MCF 10A (cell line): ENCODE results near the gene CCL11. TPM values are rescaled to one million over a fixed set of nuclear protein-coding genes. Genes with fewer than 3 reads are reported as not detected.

ENCODE experiments used
- BruUV-seq: library from RNA; stranded (reverse); fragments of 400-500 nt; replicated peaks from 2 replicates; lab custom pipeline; 2021; lab: Mats Ljungman, UMichigan
- CTCF ChIA-PET: fragments of 300-600 bp; sonication (Branson Sonifier 250); formaldehyde crosslinking; extraction: SDS; loops from one replicate; lab custom pipeline; 2021; ENCODE audit warnings: antibody characterized with exemption, inconsistent platforms; lab: Yijun Ruan, JAX
- POLR2A ChIA-PET: fragments of 300-600, 350-650 bp; sonication (Branson Sonifier 250); formaldehyde crosslinking; extraction: SDS; loops from one replicate; lab custom pipeline; 2020; ENCODE audit warnings: antibody characterized with exemption, inconsistent platforms; lab: Yijun Ruan, JAX
- DNase-seq: peaks from one replicate; pipeline ENCODE4 v3.0.0-alpha.2; 2018; ENCODE audit not compliant: unreplicated experiment
- H3K27ac Mint-ChIP-seq: one replicate; pipeline ENCODE4 v1.8.0; 2022; ENCODE audit warnings: mild to moderate bottlenecking, low read depth, mixed read lengths; ENCODE audit not compliant: unreplicated experiment
- H3K27me3 Mint-ChIP-seq: one replicate; pipeline ENCODE4 v1.8.0; 2022; ENCODE audit warnings: mixed read lengths; ENCODE audit not compliant: insufficient read depth, unreplicated experiment
- H3K36me3 Mint-ChIP-seq: one replicate; pipeline ENCODE4 v1.8.0; 2022; ENCODE audit warnings: mild to moderate bottlenecking, moderate library complexity, mixed read lengths; ENCODE audit not compliant: insufficient read depth, unreplicated experiment
- H3K4me1 Mint-ChIP-seq: one replicate; pipeline ENCODE4 v1.8.0; 2022; ENCODE audit warnings: mixed read lengths; ENCODE audit not compliant: insufficient read depth, unreplicated experiment
- H3K4me3 Mint-ChIP-seq: one replicate; pipeline ENCODE4 v1.8.0; 2022; ENCODE audit warnings: mild to moderate bottlenecking, moderate library complexity, mixed read lengths; ENCODE audit not compliant: unreplicated experiment
- H3K9me3 Mint-ChIP-seq: one replicate; pipeline ENCODE4 v1.8.0; 2022; ENCODE audit warnings: mixed read lengths; ENCODE audit not compliant: unreplicated experiment
- intact Hi-C: fragments of 100-400 bp; cut with micrococcal nuclease; formaldehyde crosslinking; loops from 2 replicates; pipeline ENCODE4 v1.14.1; 2022
- total RNA-seq: library from RNA; stranded (reverse); gene quantifications from 2 replicates; pipeline ENCODE4 v1.2.3, GENCODE V29; 2022
- TF ChIP-seq, protein P1 (sequence below): fragments of 200-600 bp; IDR thresholded peaks from one replicate; pipeline ENCODE4 v1.8.0; 2022; ENCODE audit warnings: antibody characterized with exemption, mild to moderate bottlenecking; ENCODE audit not compliant: unreplicated experiment

CCL11 gene
- total RNA-seq, 1 experiment from 2014 or later: not detected

DNA sequence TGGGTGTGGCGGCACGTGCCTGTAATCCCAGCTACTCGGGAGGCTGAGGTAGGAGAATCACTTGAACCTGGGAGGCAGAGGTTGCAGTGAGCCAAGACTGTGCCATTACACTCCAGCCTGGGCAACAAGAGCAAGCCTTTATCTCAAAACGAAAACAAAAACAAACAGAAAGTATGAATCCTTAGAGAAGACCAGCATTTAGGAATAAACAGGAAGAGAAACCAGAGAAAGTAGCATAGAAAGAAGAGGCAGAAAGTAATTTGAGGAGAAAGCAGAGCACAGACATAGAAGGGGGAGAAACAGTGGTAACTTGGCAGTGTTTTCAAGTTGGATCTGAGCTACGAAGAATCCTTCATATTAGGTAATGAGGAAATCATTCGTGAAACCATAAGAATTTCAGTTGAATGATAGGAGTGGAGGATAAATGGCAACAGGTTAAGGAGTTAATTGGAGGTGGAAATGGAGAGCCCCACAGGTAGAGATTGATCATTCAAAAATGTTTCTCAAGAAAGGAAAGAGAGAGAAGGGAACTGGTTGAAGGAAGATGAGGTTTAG, 40.1 kb upstream of the CCL11 start:
- Mint-ChIP-seq H3K27me3 (no peaks in the 10 kb centered on the region), H3K36me3 (no peaks in the 10 kb centered on the region)
- BruUV-seq: no TSS peak

DNA sequence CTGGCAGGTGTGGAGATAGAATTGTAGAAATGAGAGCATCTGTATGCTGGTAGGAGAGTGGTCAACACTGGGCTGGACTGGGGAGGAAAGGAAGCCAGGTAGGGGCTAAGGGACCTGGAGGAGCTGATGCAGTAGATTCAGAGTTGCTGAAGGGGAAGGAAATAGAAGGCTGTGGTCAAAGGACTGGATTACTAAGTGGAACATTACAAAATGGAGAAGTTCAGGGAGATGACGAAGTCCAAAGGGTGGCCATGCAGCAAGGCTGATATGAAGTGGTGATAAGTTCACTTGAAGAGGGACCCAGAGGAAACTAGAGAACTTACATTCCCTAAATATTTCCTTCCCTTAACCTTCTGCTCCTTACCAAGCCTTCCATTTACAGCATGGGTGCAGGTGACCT, 39.1 kb upstream of the CCL11 start:
- Mint-ChIP-seq H3K27me3 (no peaks in the 10 kb centered on the region), H3K36me3 (no peaks in the 10 kb centered on the region), H3K4me3 (no peak overlapping the region), H3K4me1 (peaks cover 6% of the 10 kb centered on the region), H3K27ac (no peak overlapping the region), H3K9me3 (no peaks in the 10 kb centered on the region)
- CTCF ChIA-PET: interaction anchor here (1.1 to 1.5 kb wide), 2 partner anchors 46 to 75 kb away, joined by 3 to 6 read pairs; no protein-coding TSS in a partner anchor
- intact Hi-C loops: no loop called here
- POLR2A ChIA-PET: no interaction called here
- TF ChIP-seq, protein P1, sequence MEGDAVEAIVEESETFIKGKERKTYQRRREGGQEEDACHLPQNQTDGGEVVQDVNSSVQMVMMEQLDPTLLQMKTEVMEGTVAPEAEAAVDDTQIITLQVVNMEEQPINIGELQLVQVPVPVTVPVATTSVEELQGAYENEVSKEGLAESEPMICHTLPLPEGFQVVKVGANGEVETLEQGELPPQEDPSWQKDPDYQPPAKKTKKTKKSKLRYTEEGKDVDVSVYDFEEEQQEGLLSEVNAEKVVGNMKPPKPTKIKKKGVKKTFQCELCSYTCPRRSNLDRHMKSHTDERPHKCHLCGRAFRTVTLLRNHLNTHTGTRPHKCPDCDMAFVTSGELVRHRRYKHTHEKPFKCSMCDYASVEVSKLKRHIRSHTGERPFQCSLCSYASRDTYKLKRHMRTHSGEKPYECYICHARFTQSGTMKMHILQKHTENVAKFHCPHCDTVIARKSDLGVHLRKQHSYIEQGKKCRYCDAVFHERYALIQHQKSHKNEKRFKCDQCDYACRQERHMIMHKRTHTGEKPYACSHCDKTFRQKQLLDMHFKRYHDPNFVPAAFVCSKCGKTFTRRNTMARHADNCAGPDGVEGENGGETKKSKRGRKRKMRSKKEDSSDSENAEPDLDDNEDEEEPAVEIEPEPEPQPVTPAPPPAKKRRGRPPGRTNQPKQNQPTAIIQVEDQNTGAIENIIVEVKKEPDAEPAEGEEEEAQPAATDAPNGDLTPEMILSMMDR: no peak
- DNase-seq: no peak
- no TSS peak for BruUV-seq

More for the DNA sequence above, 40.1 kb upstream of the CCL11 start:
- no peak for DNase-seq
- Mint-ChIP-seq H3K4me3 (no peak overlapping the region), H3K27ac (no peak overlapping the region), H3K4me1 (no peaks in the 10 kb centered on the region), H3K9me3 (no peaks in the 10 kb centered on the region)
- intact Hi-C loops: no loop called here
- POLR2A ChIA-PET: no interaction called here
- TF ChIP-seq, protein P1: no peak
- CTCF ChIA-PET: interaction anchor here (0.6 to 1.5 kb wide), 3 partner anchors 45 to 626 kb away, joined by 3 to 6 read pairs (median 3); no protein-coding TSS in a partner anchor

DNA sequence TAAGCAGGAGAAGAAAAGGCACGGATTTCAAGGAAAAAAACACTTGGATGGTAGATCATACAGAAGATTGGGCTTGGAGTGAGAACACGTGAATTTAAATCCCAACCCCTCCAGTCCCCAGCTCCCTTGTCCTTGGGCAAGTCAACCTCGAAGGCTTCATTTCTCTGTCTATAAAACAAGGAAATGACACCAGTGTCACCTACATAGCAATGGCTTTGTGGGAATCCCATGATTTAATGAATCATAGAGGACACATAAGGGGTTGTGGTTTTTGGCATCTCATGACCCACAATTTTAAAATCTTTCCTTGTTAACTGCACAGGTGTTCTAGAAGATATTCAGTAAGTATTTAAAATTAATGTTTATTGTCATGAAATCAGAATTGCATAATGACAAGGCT, 38.7 kb upstream of the CCL11 start:
- H3K4me3 Mint-ChIP-seq: no peak overlapping the region
- no peaks in the 10 kb centered on the region for H3K36me3 Mint-ChIP-seq
- peaks cover 6% of the 10 kb centered on the region for H3K4me1 Mint-ChIP-seq
- ChIA-PET CTCF (no interaction called here), POLR2A (no interaction called here)
- BruUV-seq: no TSS peak
- H3K27me3 Mint-ChIP-seq: no peaks in the 10 kb centered on the region
- DNase-seq: no peak
- TF ChIP-seq, protein P1: no peak
- no peaks in the 10 kb centered on the region for H3K9me3 Mint-ChIP-seq
- H3K27ac Mint-ChIP-seq: no peak overlapping the region
- intact Hi-C loops: no loop called here

DNA sequence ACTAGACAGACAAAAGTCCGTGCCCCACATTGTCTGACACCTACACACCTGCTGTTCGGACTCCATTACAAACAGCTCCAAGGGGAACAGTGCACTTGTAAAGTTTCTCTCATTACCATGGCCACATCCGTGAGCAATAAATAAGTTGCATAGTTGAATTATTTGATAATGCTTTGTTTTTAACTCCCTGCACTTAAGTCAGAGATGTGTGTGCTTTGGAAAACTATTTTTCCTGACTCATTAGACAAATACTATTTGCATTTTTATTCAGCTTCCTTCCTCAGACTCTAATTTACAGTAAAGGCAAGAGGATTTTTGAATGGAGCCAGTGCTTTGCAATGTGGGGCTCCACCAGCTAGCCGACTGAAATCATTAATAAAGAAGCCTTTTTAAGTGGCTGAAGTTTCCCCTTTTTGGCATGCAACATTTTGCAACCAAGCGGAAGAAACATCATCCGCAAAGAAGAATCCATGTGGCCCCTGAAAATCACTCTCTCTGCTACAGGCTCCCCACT, 37.0 kb upstream of the CCL11 start:
- Mint-ChIP-seq H3K36me3 (no peaks in the 10 kb centered on the region), H3K4me1 (peaks cover 17% of the 10 kb centered on the region), H3K27me3 (no peaks in the 10 kb centered on the region), H3K4me3 (no peak overlapping the region), H3K9me3 (no peaks in the 10 kb centered on the region), H3K27ac (no peak overlapping the region)
- ChIA-PET POLR2A (no interaction called here), CTCF (interaction anchor here (0.8 to 0.9 kb wide), 2 partner anchors 48 to 114 kb away, joined by 3 read pairs; no protein-coding TSS in a partner anchor)
- intact Hi-C loops: no loop called here
- DNase-seq: no peak
- TF ChIP-seq, protein P1: no peak
- BruUV-seq: no TSS peak
